ENCODE data around the gene SRSF1. TPM values are rescaled to one million over a fixed set of nuclear protein-coding genes. Genes with fewer than 3 reads are reported as not detected.

SRSF1 gene
- total RNA-seq, 1 experiment from 2014 or later, result 381 TPM

GRCh38 chr17:57970710-57971109 lies 36.3 kb downstream of the SRSF1 start:
- H3K4me3 Mint-ChIP-seq (ENCODE audit: unreplicated experiment), result no peak overlapping the region
- CTCF ChIA-PET, result interaction anchor here (0.5 kb wide), 1 partner anchor 200 kb away, joined by 3 read pairs; no protein-coding TSS in a partner anchor
- H3K27ac Mint-ChIP-seq (ENCODE audit: low read depth, unreplicated experiment), result no peak overlapping the region
- no peaks in the 10 kb centered on the region for H3K9me3 Mint-ChIP-seq (ENCODE audit: unreplicated experiment)
- intact Hi-C loops (cut with micrococcal nuclease), result no loop called here
- peaks cover 30% of the 10 kb centered on the region for H3K36me3 Mint-ChIP-seq (ENCODE audit: insufficient read depth, unreplicated experiment)
- no peaks in the 10 kb centered on the region for H3K27me3 Mint-ChIP-seq (ENCODE audit: insufficient read depth, unreplicated experiment)
- peaks cover 7% of the 10 kb centered on the region for H3K4me1 Mint-ChIP-seq (ENCODE audit: insufficient read depth, unreplicated experiment)
- BruUV-seq (replicated peaks), result no TSS peak
- DNase-seq (ENCODE audit: unreplicated experiment), result no peak
- TF ChIP-seq CTCF (IDR thresholded peaks at IDR 0.05; ENCODE audit: unreplicated experiment), result no peak
- POLR2A ChIA-PET, result interaction anchor here (0.7 to 1.2 kb wide), 2 partner anchors 36 to 63 kb away, joined by 3 to 4 read pairs; no protein-coding TSS in a partner anchor

- no peaks in the 10 kb centered on the region for H3K27me3 Mint-ChIP-seq (ENCODE audit: insufficient read depth, unreplicated experiment)
- ChIA-PET CTCF (interaction anchor here (0.6 to 2.9 kb wide), 3 partner anchors 13 to 21 kb away, joined by 3 to 8 read pairs (median 4); partner anchors contain the start of gene CUEDC1), POLR2A (no interaction called here)
- BruUV-seq (replicated peaks), result no TSS peak
- DNase-seq (ENCODE audit: unreplicated experiment), result no peak
- no peak overlapping the region for H3K4me3 Mint-ChIP-seq (ENCODE audit: unreplicated experiment)
- no peaks in the 10 kb centered on the region for H3K9me3 Mint-ChIP-seq (ENCODE audit: unreplicated experiment)
- no peak overlapping the region for H3K27ac Mint-ChIP-seq (ENCODE audit: low read depth, unreplicated experiment)
- H3K4me1 Mint-ChIP-seq (ENCODE audit: insufficient read depth, unreplicated experiment), result no peaks in the 10 kb centered on the region
- intact Hi-C loops (cut with micrococcal nuclease), result no loop called here
- TF ChIP-seq CTCF (IDR thresholded peaks at IDR 0.05; ENCODE audit: unreplicated experiment), result no peak
- H3K36me3 Mint-ChIP-seq (ENCODE audit: insufficient read depth, unreplicated experiment), result peaks cover 7% of the 10 kb centered on the region
These were observed 38.6 kb downstream of the SRSF1 start for GRCh38 chr17:57968456-57968855.

- Mint-ChIP-seq H3K9me3 (ENCODE audit: unreplicated experiment) (no peaks in the 10 kb centered on the region), H3K27ac (ENCODE audit: low read depth, unreplicated experiment) (no peak overlapping the region), H3K36me3 (ENCODE audit: insufficient read depth, unreplicated experiment) (no peaks in the 10 kb centered on the region), H3K27me3 (ENCODE audit: insufficient read depth, unreplicated experiment) (no peaks in the 10 kb centered on the region), H3K4me3 (ENCODE audit: unreplicated experiment) (no peak overlapping the region), H3K4me1 (ENCODE audit: insufficient read depth, unreplicated experiment) (no peaks in the 10 kb centered on the region)
- no peak for TF ChIP-seq CTCF (IDR thresholded peaks at IDR 0.05; ENCODE audit: unreplicated experiment)
- no TSS peak for BruUV-seq (replicated peaks)
- CTCF ChIA-PET, result interaction anchor here (1.0 to 2.9 kb wide), 2 partner anchors 10 to 19 kb away, joined by 3 to 8 read pairs; no protein-coding TSS in a partner anchor
- intact Hi-C loops (cut with micrococcal nuclease), result no loop called here
- POLR2A ChIA-PET, result interaction anchor here (1.1 kb wide), 1 partner anchor 74 kb away, joined by 3 read pairs; no protein-coding TSS in a partner anchor
- DNase-seq (ENCODE audit: unreplicated experiment), result no peak
These were observed 40.2 kb downstream of the SRSF1 start for GRCh38 chr17:57966875-57967274.

- ChIA-PET POLR2A (interaction anchor here (1.1 kb wide), 1 partner anchor 73 kb away, joined by 3 read pairs; no protein-coding TSS in a partner anchor), CTCF (interaction anchor here (1.0 to 2.9 kb wide), 2 partner anchors 10 to 18 kb away, joined by 3 to 8 read pairs; no protein-coding TSS in a partner anchor)
These were observed 40.8 kb downstream of the SRSF1 start for GRCh38 chr17:57966246-57966645.

More at GRCh38 chr17:57966246-57966645, 40.8 kb downstream of the SRSF1 start:
- no peak overlapping the region for H3K4me3 Mint-ChIP-seq (ENCODE audit: unreplicated experiment)
- intact Hi-C loops (cut with micrococcal nuclease), result no loop called here
- no TSS peak for BruUV-seq (replicated peaks)
- no peak for DNase-seq (ENCODE audit: unreplicated experiment)
- H3K9me3 Mint-ChIP-seq (ENCODE audit: unreplicated experiment), result no peaks in the 10 kb centered on the region
- no peaks in the 10 kb centered on the region for H3K27me3 Mint-ChIP-seq (ENCODE audit: insufficient read depth, unreplicated experiment)
- TF ChIP-seq CTCF (IDR thresholded peaks at IDR 0.05; ENCODE audit: unreplicated experiment), result no peak
- no peaks in the 10 kb centered on the region for H3K4me1 Mint-ChIP-seq (ENCODE audit: insufficient read depth, unreplicated experiment)
- no peaks in the 10 kb centered on the region for H3K36me3 Mint-ChIP-seq (ENCODE audit: insufficient read depth, unreplicated experiment)
- no peak overlapping the region for H3K27ac Mint-ChIP-seq (ENCODE audit: low read depth, unreplicated experiment)
